ENCODE measurements around the gene TSKS.

- no peak for TF ChIP-seq EZH2 (IDR thresholded peaks at IDR 0.05; ENCODE audit: insufficient read depth, poor library complexity, severe bottlenecking)
- TF ChIP-seq EZH2phosphoT487 (IDR thresholded peaks at IDR 0.05; ENCODE audit: insufficient read depth, low read depth), result no peak
Measured at GRCh38 chr19:49787746-49788145, 24.6 kb upstream of the TSKS start.

Measured in GM23248 (cell line).